Cardiac septum (tissue), 1 donor: ENCODE results near the gene TNRC6C. TPM values are rescaled to one million over a fixed set of nuclear protein-coding genes. Genes with fewer than 3 reads are reported as not detected.
A peak's percentile ranks its signal among the peaks of the same experiment; 100 is the strongest.

ENCODE experiments used
- DNase-seq: peaks from one replicate; pipeline ENCODE4 v3.0.0-alpha.2; 2020; ENCODE audit warnings: low spot score
- intact Hi-C: fragments of 100-400 bp; cut with DNase I; formaldehyde crosslinking; loops from one replicate; pipeline ENCODE4 v1.14.0; 2022
- long read RNA-seq: library from polyadenylated mRNA; unstranded; transcript quantifications from one replicate; pipeline ENCODE4 v2.0.0, GENCODE V29; 2021
- total RNA-seq: library from RNA; stranded (reverse); fragmentation: NEBNext Ultra II Directional; extraction: Animal tissue kit (Norgen Biotek cat#: 25700); gene quantifications from one replicate; pipeline ENCODE4 v1.2.1, GENCODE V29; 2021
- donor health status: DM: no; HTN: no; CAD: no.

TNRC6C gene, protein sequence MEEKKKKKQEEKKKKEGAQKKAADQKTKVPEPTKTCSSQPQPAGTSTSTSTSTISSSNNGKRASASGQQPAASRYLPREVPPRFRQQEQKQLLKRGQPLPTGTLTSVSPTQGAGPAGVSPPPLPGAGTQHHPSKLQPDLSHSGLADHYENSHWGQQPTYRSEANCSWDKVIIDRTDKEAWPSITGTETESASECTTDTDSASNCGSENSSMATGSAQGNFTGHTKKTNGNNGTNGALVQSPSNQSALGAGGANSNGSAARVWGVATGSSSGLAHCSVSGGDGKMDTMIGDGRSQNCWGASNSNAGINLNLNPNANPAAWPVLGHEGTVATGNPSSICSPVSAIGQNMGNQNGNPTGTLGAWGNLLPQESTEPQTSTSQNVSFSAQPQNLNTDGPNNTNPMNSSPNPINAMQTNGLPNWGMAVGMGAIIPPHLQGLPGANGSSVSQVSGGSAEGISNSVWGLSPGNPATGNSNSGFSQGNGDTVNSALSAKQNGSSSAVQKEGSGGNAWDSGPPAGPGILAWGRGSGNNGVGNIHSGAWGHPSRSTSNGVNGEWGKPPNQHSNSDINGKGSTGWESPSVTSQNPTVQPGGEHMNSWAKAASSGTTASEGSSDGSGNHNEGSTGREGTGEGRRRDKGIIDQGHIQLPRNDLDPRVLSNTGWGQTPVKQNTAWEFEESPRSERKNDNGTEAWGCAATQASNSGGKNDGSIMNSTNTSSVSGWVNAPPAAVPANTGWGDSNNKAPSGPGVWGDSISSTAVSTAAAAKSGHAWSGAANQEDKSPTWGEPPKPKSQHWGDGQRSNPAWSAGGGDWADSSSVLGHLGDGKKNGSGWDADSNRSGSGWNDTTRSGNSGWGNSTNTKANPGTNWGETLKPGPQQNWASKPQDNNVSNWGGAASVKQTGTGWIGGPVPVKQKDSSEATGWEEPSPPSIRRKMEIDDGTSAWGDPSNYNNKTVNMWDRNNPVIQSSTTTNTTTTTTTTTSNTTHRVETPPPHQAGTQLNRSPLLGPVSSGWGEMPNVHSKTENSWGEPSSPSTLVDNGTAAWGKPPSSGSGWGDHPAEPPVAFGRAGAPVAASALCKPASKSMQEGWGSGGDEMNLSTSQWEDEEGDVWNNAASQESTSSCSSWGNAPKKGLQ (N-terminal part only)
- 17.8 TPM for total RNA-seq
- long read RNA-seq, partial matches to known transcripts: 19 of 25 reads
- long read RNA-seq, other reads (novel, unspliced or antisense): 5 of 25 reads

DNA sequence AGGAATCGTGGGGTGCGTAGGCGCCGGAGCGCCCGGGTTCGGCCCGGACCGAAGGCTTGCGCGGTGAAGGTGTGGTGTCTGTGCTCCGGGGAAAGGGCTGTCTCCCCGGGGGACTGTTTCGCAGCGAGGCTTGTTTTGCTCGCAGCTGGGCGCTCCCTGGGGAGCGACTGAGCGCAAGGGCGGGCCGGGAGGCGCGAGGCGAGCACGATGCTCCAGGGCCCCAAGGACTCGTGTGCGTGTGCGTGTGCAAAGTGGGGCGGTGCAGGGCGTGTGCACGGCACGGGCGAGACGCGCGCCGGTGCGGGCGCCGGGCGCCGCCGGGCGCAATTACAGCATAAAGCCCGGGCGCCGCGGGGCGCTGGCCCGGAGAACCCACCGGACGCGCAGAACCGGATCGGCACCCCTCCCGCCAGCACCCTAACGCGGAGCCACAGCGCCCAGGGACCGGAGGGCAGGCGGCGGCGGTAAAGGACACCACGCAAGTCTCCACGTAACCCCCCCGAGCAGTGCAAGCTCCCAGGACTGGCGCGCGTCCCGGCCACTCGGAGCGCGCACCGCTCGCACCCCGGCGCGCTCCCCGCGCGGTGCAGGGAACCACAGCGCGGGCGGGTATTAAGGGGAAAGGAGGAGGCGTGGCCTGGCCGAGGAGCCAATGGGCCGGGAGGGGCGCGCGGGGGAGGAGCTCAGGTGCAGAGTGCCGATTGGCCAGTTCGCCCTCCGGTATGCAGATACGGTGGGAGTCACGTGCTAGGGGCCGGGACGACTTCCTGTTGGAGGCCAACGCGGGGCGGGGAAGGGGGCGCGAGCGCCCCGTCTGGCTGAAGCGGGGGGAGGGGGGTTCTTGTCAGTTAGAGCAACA, at the start of gene TNRC6C:
Gene TNRC6C (plus strand): TSS at position 847 of the 859 bp plus-strand sequence. CDS start 45,504 bp downstream, outside the sequence.
- intact Hi-C loops: loop anchor here (1.0 to 5.0 kb wide), 3 partner anchors 39 to 116 kb away; no protein-coding TSS in a partner anchor
- DNase-seq: peak; percentile 100

DNA sequence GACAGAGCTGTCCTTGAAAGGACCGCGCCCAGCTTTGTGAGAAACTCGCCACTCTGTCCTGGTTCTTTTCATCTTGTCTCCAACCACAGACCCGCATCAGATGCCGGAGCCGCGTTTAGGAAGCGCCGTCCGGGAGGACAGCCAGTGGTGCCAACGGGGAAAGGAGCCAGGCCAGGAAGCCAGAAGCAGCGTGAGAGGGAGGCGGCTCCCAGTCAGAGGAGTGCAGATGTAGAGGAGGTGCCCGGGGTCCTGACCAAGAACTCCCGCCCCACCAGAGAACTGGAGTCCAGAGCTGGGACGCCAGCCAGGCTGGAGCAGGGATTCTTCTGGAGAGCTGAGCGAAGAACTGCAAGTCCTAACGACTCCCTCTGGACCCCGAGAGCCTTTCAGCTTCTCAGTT, 49.3 kb upstream of the TNRC6C start:
- intact Hi-C loops: no loop called here
- DNase-seq: no peak

DNA sequence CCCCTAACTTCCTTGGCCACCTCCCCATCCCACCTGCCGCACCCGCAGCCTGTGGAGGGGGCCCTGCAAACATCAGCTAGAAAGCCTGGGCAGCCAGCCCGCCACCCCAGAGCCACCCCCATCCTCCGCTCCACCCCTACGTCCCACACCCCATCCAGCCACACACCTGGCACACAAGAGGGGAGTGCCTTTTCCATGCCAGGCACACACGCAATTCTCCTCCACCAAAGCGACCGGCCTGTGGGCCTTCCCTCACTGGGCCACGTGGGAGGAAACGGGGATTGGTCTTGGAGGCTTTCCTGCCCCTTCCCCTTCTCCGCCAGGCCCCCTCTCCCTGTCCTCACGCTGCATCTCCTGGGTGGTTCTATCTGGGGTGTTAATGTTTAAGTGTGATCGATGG, 48.7 kb upstream of the TNRC6C start:
- DNase-seq: no peak
- intact Hi-C loops: no loop called here

DNA sequence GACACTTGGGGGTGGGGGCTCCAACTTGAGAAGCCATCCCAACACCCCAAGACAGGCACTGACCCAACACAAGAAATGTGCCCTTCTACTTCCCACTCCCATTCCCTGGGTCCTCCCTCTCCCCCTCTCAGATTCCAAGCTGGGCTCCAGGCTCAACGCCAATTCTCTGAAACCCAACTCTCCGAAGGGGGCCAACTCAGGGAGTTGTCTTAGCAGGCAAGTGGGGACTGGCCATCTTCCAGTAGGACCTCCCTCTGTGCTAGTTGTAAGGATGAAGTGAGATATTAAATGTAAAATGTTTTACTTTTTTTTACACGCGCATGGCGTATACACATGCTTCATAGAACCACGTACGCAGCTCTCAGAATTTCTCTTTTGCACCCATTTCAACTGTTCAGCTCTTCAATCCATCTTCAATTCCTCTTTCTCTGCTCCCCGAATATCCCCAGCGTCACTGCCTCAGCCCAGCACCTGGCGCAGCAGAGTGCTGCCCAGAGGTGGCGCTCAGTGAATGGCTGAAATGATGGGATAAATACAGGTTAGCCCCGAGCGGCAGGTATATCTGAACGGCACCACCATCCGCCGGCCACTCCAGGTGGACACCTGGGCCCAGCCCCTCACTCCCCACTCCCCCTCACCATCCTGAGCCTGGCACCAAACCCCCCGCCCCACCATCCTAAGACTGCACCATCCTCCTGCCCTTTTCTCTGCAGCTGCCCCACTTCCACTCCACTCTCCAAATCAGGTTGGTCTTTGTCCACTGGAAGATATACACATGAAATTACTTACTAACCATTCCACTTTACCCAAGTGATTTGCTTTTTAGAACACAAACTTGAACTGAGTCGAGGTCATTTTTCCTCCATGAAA, 43.9 kb upstream of the TNRC6C start:
- intact Hi-C loops: no loop called here
- no peak for DNase-seq

DNA sequence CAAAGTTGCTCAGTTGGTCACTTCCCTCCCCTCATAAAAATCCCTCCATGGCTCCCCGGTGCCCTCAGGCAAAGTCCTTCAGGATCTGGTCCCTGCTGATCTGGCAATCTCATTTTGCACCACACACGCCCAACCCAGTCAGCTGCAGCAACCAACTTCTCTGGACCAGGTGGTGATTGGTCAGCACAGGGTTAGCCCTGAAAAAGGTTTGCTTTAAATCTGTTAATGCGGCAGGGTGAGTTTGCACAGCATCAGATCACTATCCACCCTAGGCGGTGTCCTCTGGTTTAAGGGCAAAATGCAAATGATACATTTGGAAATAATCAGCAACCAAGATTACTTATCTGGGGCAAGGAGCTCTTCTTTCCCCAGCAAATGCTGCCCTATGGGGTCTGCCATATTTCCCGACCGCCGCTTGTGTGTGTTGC, 42.9 kb upstream of the TNRC6C start:
- no peak for DNase-seq
- intact Hi-C loops: no loop called here

DNA sequence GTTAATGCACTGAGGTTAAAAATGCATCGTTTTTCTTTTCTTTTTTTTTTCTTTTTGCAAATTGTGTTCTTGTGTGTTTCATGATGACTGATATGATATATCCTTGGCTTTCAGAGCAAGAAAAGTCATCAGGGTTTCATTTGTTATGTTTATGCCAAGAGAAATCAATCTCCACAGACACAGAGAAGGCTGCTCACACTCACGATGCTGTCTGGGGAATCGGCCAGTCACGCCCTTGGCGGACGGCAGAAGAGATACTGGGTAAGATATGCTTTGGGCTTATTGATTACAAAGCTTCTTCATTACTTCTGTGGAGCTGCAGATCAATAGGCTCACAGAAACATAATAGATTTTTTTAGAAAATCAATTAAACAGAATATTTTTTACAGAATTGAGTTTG, 42.2 kb upstream of the TNRC6C start:
- intact Hi-C loops: no loop called here
- no peak for DNase-seq

DNA sequence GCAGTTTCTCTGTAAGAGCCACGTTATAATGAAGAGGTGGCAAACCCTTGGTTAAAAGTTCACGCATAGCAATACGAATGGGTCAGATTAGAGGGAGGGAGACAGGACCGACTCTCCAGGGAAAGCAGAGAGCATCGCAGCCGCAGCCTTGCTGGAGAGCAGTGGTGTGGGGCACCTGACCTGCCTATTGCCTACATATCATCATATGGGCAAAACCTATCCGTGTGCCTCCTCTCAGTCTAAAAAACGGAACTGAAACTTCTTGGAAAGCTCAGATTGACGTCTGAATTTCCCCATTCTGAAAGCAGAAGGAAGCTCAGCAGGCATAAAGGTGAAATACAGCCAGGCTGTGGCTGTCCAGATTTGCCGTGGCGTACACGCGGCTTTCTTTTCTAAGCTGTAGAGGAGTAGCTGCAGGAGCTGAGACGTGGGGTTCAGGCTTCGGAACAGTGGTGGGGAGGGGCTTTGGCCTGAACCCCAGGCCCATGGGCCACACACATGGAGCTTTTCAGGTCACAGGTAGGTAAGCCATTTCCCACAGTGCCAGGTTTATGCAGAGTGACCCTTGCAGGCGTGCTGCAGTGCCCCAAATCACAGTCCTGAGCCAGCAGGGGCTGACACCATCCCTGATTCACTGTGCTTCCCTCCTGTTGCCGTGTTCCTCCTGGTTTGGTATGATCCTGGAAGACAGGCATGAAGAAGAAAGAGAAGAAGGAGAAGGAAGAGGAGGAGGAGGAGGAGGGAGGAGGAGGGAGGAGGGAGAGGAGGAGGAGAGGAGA, 41.6 kb upstream of the TNRC6C start:
- intact Hi-C loops: no loop called here
- no peak for DNase-seq

DNA sequence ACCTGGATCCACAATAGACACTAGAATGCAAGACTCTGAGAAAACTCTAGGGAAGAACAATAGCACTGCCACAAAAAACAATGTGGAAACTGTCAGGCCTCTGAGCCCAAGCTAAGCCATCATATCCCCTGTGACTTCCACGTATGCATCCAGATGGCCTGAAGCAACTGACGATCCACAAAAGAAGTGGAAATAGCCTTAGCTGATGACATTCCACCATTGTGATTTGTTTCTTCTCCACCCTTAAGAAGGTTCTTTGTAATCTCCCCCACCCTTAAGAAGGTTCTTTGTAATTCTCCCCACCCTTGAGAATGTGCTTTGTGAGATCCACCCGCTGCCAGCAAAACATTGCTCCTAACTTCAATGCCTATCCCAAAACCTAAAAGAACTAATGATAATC, 39.2 kb upstream of the TNRC6C start:
- intact Hi-C loops: no loop called here
- no peak for DNase-seq

DNA sequence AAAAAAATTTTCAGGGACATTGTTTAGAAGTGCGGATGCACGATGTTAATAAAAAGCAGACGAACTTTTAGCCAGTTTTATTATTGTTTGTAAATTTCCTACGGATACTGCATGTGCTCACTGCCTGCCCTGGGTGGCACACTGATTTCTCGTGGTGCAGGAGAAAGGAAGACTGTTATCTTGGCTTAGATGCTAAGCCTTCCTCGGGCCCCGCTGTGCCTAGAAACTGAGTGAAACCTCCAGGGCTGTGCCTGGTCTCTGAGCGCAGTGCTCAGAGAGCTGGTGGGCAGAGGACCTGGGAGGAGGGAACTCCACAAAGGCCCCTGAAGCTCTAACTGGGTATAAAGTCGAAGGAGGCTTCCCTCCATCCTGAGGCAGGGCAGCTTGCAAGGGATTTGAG, 35.4 kb upstream of the TNRC6C start:
- intact Hi-C loops: no loop called here
- DNase-seq: no peak

DNA sequence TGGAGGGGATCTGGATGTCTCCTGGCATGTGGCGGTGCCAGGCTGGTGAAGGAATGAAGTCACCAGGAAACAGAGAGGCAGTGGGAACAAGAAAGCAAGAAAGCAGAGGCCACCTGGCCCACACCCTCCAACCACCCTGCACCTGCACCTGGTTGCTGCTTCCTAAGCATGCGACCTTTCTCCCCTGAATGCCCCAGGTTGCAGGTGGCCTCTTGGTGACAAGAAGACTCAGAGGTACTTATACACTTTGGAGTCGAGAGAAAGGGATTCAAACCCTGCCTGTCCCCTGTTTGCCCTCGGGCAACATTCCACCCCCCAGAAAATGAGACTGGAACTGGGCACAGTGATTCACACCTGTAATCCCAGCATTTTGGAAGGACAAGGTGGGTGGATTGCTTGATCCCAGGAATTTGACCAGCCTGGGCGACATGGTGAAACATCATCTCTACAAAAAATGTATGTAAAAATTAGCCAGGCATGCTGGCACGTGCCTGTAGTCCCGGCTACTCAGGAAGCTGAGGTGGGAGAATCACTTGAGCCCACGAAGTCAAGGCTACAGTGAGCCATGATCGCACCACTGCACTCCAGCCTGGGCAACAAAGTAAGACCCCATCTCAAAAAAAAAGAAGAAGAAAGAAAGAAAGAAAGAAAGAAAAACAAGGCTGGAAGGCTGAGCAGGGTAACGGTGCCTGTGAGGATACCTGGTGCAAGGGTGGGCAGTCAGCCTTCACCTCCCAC, 34.6 kb upstream of the TNRC6C start:
- intact Hi-C loops: no loop called here
- no peak for DNase-seq

DNA sequence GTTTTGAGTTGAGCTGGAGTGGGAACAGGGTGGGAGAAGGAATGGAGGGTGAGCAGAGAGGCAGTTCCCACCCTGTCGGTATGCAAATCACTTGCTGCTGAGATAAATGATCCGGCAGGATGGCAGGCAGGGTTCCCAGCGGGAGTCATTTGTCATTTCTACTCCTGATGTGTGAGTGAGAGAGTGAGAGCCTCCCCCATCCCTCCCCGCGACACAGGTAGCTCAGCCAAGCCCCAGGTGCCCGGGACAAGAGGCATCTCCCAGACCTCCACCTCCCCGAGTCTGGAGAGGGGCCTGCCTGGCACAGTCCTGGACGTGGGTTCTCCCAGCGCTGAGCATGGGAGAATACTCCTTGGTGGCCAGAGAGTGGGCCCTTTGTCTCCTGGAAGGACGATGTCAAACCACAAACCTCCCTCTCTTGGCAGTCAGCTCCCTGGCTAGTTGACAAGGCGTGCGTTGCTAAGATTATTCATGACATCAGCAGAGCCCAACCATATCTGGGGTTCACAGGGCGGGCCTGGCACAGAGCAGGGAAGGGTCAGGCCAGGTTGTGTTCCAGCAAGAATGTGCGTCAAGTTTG, 33.7 kb upstream of the TNRC6C start:
- intact Hi-C loops: no loop called here
- no peak for DNase-seq

DNA sequence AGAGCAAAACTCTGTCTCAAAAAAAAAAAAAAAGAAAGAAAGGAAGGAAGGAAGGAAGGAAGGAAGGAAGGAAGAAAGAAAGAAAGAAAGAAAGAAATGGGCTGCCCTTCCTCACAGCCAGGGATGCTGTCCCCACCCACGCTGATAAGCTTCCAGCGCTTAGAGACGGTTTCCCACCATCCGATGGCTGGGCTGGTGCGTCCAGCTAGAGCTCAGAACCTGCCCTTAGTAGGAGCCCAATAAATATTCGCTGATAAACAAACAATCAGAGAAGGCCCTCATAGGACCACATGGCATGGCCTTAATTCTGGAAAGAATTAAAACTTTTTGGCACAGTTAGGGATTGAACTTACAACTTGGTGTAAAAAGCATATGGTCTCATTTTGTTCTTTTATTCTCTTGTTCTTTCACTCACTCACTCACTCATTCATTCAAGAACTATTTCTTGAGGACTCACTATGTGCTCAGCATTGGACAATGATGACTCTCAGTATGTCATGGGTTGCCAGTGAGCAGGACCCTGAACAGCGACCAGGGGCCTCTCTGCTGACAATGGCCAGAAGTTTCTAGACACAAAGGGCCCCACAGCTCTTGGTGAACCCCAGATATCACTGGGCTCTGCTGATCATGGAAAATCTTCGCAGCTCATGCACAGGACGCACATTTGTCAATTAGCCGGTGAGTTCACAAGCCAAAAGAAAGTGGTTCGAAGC, 32.5 kb upstream of the TNRC6C start:
- no peak for DNase-seq
- intact Hi-C loops: no loop called here

DNA sequence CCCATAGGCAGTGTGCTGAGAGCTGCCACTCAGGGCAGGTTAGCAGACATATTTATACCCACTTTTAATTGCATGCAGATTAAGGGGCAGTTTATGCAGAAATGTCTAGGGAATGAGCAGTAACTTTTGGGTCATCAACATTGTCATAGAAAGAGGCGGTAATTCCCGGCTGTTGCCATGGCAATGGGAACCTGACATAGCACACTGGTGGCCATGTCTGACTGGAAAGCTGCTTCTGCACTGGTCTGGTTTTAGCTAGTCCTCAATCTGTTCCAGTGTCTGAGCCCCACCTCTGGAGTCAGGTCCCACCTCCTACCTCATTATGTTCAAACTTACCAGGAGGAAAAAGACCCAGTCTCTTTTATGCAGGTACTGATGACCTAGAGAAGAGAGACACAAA, 31.5 kb upstream of the TNRC6C start:
- intact Hi-C loops: no loop called here
- no peak for DNase-seq

DNA sequence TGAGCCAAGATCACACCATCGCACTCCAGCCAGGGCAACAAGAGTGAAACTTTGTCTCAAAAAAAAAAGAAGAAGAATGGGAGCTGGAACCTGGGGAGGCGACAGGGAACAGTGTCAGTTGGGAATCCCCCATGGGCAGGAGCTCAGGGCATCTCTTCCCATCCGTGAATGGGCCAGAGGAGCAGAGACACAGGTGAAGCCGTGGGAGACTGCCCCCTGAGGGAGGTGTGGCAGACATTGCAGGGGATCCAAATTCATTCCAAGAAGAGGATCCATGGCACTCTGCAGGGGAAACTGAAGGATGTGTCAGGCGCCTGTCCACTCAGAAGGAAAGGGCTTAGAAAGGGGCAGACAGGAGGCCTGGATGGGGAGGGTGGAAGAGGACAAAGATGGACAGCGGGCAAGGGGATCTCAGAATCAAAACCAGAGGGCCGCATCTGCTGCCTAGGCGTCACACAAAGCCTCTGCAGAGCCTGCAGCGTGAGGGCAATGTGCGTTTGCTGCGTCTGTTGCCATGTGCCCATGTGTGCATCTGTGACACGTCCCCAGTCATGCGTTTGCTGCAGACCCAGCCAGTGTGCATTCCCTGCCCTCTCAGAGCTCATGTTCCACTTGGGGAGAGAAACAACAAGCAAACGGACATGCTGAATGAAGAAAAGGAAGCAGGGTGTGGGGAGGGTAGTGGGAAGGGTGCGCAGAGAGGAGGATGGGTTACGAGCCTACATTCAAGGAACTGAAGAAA, 30.6 kb upstream of the TNRC6C start:
- intact Hi-C loops: no loop called here
- DNase-seq: no peak

DNA sequence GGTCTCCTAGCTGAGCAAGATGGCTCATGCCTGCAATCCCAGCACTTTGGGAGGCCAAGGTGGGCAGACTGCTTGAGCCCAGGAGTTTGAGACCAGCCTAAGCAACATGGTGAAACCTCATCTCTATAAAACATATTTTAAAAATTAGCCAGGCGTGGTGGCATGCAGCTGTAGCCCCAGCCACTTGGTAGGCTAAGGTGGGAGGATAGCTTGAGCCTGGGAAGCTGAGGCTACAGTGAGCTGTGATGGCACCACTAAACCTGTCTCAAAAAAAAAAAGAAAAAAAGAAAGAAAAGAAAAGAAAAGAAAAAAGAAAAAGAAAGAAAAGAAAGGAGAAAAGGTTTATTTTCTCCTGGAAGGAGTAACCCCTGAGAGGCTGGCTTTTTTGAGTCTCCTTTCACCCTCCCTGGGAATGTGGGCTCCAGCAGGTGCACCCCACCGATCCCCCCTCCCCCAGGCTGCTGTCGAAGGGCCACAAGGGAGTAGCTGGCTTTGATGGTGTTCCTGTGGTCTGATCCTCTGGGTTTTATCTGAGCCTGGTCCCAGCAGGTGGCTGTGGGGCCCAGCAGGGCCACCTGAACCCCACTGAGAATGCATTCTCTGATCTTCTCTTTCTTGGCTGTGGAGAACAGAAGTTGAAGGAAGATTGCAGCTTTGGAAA, 29.9 kb upstream of the TNRC6C start:
- no peak for DNase-seq
- intact Hi-C loops: no loop called here
